LoVo (cell line): ENCODE measurements around the gene SLC25A18.
"Not testable (repeated sequence)": the region's sequence is repeated elsewhere in the genome, so short reads cannot be mapped to it uniquely, and the experiment has no call there.

Experiments
- DNase-seq: peaks from one replicate; pipeline ENCODE4 v3.0.0-alpha.2; 2016; ENCODE audit warnings: low spot score

Gene SLC25A18

DNA sequence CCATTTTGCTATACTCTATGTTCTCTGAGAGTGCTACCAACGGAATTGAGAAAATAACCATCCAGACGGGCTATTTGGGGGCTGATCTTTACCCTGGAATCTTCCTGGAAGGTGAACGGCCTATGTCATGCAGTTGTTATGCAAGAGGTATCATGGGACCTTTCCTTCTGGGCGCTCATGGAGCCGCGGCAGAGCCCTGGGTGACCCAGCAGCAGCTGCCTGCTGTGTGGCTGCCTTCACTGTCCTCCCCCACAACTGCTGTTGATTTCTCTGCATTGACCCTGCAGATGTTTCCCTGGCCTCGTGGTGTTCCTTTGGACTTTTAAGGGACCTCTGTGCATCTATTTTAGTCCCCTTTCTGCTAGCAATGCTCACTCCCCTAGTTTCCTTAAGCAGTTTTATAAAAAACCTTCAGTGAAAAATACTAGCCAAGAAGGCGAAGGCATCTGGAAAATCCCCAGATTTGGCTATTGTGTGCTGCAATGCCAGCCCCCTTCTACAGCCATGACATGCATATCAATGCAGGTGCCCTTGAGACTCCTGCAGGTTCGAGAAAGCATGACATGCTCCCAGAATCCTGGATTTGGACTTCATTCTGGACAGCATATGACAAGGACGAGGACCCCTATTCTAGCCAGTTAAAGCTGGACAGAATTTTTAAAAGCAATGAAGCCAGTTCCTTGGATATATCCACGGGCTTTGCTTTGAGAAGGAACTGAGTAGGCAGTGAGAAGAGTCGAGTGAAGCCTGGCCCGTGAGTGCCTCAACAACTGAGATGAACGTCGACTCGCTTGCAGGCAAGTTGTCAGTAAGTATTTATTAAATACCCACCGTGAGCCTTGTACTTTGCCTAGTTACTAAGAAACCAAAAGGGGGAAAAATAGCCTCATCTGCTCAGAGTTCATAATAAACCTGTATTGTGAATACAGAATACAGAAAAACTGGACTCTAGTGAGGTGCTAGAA, at the start of gene SLC25A18:
Gene SLC25A18 (plus strand): TSS at position 593 of the 965 bp plus-strand sequence. CDS start 16,447 bp downstream, outside the sequence.
- no peak for DNase-seq

DNA sequence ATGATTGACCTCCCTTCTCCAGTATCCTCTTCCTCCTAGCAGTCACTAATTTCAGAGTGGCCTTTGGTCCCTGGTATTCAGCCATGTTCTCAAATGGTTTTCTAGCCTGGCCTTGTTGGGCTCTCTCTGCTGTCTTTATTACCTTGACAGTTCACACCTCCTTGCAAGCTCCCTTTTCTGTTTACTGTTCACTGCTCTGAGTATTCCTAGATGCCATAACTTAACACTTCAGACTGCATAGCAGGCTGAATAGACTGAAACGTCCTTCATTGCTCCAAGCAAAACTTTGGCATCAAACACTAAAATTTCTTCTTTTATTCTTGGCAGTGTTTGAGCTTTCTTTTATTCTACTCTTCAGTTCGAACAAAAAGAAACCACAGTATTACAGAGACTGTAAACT, 49.7 kb upstream of the SLC25A18 start:
- DNase-seq, result no peak

GRCh38 chr22:17514084-17514483, 49.2 kb upstream of the SLC25A18 start:
- DNase-seq, result no peak

- no peak for DNase-seq
Measured at GRCh38 chr22:17518406-17518805, 44.9 kb upstream of the SLC25A18 start.

- not testable (repeated sequence) for DNase-seq
Measured at GRCh38 chr22:17521971-17522370, 41.3 kb upstream of the SLC25A18 start.

- no peak for DNase-seq
Measured at GRCh38 chr22:17523925-17524324, 39.4 kb upstream of the SLC25A18 start.

DNA sequence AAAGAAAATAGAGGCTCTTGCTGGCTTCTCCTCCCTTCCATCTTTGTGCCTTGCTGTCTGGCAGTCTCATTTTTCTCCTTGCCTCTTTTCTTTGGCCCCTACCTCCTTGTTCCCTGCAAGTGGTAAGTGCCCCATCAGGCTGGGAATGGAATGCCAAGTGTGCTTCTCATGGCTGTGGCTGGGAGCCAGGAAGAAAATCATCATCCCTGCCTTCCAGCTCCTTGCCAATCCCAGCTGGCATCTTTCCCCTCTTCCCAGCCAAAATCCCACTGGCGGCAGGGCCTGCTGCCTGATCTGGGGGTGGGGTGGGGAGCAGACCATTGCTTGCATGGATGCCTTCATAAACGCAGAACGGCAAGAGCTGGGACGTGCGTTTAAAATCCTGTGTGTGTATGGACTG, 27.0 kb upstream of the SLC25A18 start:
- DNase-seq, result no peak

DNA sequence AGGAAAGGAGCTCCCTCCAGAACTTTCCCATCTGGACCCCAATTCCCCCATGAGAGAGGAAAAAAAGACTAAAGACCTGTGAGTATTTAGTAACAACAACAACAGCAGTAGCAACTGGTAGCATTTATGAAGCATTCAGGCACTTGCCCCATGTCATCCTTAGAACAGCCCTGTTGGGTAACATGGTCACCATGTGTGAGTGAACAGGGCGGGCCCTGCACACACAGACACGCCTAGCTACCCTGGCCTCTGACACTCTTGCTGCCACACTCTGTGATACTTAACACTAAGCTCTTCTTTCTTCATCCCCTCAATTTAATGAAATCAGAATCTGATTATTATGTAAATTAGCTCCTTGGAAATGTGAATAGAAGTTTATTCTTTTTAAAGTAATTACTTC, 26.1 kb upstream of the SLC25A18 start:
- DNase-seq, result no peak

GRCh38 chr22:17540481-17540880, 22.8 kb upstream of the SLC25A18 start:
- no peak for DNase-seq

GRCh38 chr22:17541476-17541875, 21.8 kb upstream of the SLC25A18 start:
- DNase-seq, result no peak

GRCh38 chr22:17542452-17542851, 20.8 kb upstream of the SLC25A18 start:
- no peak for DNase-seq

DNA sequence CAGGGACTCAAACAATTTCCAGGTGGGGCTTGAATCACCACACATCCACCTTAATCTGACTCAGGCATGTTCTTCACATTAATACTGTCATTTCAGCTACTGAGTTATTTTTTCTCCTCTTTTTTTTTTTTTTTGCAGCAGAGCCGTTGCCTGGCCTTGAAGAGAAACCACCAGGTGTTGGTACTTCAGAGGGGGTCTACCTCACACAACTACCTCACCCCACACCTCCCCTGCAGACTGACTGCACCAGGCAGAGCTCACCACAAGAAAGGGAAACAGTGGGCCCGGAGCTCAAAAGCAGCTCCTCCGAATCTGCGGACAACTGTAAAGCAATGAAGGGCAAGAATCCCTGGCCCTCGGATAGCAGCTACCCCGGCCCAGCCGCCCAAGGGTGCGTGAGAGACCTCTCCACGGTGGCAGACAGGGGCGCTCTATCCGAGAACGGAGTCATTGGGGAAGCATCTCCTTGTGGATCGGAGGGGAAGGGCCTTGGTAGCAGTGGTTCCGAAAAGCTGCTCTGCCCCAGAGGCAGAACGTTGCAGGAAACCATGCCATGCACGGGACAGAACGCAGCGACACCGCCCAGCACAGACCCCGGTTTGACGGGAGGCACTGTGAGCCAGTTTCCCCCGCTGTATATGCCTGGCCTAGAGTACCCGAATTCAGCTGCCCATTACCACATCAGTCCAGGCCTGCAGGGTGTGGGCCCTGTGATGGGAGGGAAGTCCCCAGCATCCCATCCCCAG, 15.1 kb upstream of the SLC25A18 start:
- no peak for DNase-seq

DNA sequence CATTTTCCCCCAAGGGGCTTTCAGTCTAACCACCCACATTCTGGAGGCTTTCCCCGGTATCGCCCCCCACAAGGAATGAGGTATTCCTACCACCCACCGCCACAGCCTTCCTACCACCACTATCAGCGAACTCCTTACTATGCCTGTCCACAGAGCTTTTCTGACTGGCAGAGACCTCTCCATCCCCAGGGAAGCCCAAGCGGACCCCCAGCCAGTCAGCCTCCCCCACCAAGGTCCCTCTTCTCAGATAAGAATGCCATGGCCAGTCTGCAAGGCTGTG, 14.6 kb upstream of the SLC25A18 start:
- DNase-seq, result no peak

DNA sequence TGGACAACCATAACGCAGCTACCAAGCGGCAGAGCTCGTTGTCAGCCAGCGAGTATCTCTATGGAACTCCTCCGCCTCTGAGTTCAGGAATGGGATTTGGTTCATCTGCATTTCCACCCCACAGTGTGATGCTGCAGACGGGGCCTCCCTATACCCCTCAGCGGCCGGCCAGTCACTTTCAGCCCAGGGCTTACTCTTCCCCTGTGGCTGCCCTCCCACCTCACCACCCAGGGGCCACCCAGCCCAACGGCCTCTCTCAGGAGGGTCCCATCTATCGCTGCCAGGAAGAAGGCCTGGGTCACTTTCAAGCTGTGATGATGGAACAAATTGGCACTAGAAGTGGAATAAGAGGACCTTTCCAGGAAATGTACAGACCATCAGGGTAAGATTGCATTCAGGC, 14.1 kb upstream of the SLC25A18 start:
- DNase-seq, result no peak

DNA sequence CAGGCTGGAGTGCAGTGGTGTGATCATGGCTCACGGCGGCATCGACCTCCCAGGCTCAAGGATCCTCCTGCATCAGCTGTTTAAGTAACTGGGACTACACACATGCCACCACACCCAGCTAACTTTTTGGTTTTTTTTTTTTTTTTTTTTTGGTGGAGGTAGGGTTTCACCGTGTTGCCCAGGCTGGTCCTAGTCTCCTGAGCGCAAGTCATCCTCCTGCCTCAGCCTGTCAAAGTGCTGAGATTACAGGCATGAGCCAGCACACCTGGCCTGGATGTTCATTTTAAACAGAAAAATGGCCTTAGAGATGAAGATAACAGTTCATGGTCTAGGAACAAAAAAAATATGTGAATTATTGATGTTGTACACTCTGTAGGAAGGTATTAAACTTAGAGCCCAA, 13.6 kb upstream of the SLC25A18 start:
- DNase-seq, result no peak

GRCh38 chr22:17552737-17553136, 10.6 kb upstream of the SLC25A18 start:
- no peak for DNase-seq

- no peak for DNase-seq
Measured at GRCh38 chr22:17554814-17555213, 8.5 kb upstream of the SLC25A18 start.

- no peak for DNase-seq
Measured at GRCh38 chr22:17559188-17559587, 4.1 kb upstream of the SLC25A18 start.

- DNase-seq, result no peak
Measured at GRCh38 chr22:17563936-17564391, 666 bp downstream of the SLC25A18 start.

- not testable (repeated sequence) for DNase-seq
Measured at GRCh38 chr22:17566016-17566687, 2.9 kb downstream of the SLC25A18 start.

DNA sequence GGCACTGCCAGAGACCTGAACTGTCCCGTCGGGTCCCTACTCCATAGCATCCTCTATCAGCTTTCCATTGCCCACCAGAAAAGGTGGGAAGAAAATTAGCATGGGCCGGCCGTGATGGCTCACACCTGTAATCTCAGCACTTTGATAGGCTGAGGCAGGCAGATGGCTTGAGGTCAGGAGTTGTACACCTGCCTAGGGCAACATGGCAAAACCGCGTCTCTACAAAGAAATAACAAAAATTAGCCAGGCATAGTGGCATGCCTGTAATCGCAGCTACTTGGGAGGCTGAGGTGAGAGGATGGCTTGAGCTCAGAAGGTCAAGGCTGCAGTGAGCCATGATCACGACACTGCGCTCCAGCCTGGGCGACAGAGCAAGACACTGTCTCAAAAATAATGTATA, 3.5 kb downstream of the SLC25A18 start:
- DNase-seq, result no peak

GRCh38 chr22:17569971-17570511, 6.7 kb downstream of the SLC25A18 start:
- DNase-seq, result no peak
